ENCODE data around the gene KIF26B. TPM values are rescaled to one million over a fixed set of nuclear protein-coding genes. Genes with fewer than 3 reads are reported as not detected.

KIF26B gene
- total RNA-seq, 1 donor from 2014 or later, result 4.0 TPM

DNA sequence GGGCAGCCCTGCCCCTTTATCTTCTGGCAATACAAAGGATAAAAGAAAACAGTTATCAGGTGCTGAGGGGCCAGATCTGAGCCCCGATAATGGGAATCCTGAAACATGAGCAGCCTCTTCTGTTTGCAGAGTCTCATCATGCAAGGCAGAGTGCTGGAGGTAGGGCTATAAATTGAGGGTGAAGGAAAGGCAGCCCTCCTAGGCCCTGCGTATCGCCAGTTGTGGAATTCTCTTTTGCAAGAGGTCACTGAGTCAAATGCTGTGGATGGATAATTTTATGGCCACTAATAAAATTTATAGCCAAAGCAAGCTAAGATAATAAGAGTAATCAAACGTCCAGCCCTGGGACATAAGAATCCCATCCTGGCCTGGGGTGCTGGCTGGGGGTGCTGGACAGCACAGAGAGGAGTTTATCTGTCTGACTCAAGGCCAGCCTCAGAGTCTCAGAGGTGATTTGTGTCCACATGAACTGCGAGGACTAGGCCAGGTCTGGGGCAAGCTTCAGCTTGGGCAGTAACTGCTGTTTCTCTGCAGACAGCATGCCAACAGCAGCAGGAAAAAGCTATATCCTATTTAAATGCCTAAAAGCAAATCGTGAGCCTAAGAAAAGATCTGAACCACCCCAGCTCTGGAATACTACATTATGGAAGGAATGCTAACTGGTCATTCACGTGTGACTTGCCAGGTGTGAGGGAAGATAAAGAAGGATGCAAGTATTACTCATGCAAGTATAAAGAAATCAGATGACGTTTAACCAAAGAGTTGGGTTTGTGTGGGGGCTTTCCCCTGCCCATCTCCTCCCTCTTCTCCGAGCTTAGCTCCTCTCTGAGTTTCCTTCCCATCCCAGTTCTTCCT lies 254.8 kb downstream of the KIF26B start:
- DNase-seq (ENCODE audit: extremely low read depth, low read depth, low spot score), result no peak

DNA sequence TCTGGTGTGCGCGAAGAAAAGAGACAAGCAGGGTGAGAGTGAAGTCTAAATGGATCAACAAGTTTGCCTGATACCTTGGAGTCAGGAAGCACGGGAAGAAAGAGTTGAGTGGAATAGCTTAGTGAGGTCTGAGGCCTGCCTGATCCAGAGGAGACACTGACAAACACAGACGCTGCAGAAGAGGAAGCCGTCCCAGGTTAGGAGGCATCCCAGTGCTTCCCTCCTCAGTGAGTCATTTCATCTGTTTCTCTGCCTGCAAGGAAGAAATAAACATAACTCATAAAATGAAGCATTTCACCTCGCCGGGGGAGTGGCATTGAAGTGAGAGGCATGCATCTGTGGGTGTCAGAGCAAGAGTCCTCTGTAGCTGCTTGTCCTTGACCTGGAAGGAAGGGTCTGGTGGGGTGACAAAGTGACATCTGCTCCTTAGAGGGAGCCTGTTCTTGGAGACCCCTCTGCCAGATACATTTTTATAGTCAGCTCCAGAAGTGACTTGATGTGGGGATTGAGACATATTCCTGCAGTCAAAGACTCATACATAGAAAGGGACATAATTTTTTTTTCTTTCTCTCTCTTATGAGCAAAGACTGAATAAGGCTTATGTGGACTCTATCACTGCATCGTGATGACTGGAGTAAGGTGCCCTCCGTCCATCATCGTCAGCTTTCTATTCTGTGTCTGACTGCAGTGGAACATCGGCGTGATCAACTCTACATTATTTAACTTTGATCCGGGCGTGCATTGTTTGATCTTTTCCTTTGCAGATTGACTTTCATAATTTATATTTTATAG lies 256.7 kb downstream of the KIF26B start:
- DNase-seq (ENCODE audit: extremely low read depth, low read depth, low spot score), result no peak

DNA sequence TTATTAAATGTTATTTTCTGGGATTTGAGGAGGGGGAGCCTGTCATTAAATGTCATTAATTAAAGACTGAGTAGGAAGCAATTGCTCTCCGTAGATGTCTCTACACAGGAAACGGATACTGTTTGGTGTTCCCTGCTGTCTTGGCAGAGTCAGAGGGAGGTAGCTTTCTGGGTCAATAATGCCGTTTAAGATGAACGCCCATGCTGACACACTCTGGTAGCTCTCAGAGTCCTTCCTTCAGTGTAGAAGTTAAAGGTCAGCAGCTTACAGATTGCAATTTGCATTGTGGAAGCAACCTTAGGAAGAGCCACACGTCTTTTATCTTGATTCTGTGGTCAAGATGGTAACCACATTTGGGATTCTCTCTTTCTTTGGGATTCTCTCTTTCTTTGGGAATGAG lies 257.5 kb downstream of the KIF26B start:
- DNase-seq (ENCODE audit: extremely low read depth, low read depth, low spot score), result no peak

DNA sequence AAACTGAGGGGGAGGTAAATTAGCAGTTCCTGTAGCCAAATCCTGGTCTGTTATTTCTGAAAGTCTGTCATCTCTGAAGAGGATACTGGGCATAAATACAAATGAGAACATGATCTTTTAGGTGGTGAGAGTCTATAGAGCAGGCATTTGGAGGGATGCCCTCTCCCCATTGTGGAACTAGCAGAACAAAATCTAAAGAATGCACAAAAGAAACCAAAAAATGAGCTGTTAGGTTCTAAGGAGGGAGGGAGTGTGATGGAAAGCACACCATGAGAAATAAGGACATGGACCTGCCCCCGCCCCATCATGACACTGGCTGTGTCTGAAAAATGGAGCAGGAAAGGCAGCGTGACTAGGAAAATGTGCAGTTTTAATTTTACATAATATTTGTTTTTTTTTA lies 262.0 kb downstream of the KIF26B start:
- DNase-seq (ENCODE audit: extremely low read depth, low read depth, low spot score), result no peak

DNA sequence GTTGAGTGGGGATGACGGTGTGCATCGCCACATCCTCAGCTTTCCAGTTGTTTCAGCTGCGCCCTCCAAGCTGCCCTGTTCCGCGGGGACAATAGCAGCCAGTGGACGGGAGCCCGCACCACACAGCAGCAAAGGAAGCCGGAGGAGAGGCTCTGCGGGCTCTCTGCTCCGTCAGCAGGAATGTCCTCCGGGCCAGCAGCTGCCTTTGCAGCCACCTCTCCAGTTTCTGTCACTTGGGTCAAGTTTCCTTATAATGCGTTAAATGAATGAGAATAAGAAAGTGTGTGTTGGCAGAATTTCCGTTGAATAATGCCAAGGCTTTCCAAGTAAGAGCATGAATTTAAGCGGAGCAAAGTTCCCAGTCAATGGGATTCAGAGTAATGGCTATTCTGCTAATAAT lies 263.3 kb downstream of the KIF26B start:
- no peak for DNase-seq (ENCODE audit: extremely low read depth, low read depth, low spot score)

GRCh38 chr1:245419461-245419978 lies 264.7 kb downstream of the KIF26B start:
- DNase-seq (ENCODE audit: extremely low read depth, low read depth, low spot score), result no peak

DNA sequence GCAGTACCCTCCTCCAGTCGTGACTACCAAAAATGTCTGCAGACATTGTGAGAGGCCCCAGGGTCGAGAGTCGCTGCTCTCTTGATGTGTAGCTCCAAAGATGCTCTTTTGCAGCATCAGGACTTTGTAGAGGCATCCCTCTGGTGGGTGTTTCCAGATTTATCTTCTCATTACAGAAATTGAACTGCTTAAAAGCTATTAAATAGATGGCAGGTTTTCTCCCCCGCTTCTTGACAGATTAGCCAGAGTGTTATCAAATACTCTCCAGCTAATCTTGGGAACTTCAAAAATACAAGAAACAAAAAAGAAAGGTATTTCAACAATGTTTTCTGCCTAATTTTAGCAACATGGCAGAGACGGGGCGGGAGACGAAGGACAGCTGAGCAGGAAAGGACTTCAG lies 265.2 kb downstream of the KIF26B start:
- DNase-seq (ENCODE audit: extremely low read depth, low read depth, low spot score), result no peak

- DNase-seq (ENCODE audit: extremely low read depth, low read depth, low spot score), result no peak
These were observed 266.1 kb downstream of the KIF26B start for GRCh38 chr1:245420926-245421325.

GRCh38 chr1:245428681-245429080 lies 273.9 kb downstream of the KIF26B start:
- DNase-seq (ENCODE audit: extremely low read depth, low read depth, low spot score), result no peak

- no peak for DNase-seq (ENCODE audit: extremely low read depth, low read depth, low spot score)
These were observed 276.9 kb downstream of the KIF26B start for GRCh38 chr1:245431706-245432105.

GRCh38 chr1:245432228-245432875 lies 277.6 kb downstream of the KIF26B start:
- no peak for DNase-seq (ENCODE audit: extremely low read depth, low read depth, low spot score)

DNA sequence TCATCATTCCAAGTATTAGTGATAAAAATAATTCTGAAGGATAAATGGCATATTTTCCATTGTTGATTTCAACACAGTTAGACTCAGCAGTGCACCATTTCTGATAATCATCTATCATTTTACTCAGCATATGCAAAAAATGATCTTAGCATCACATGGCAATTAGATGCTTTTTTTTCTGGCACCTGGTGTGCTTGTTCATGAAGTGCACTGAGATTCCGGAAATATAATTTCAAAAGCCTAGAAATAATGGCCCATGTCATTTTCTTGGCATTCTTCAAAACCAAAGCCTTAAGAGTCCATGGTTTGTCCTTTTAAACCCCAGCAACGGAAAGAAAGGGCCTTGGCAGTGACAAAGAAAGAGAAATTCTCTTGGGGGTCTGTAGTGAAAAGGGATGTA lies 278.8 kb downstream of the KIF26B start:
- no peak for DNase-seq (ENCODE audit: extremely low read depth, low read depth, low spot score)

DNA sequence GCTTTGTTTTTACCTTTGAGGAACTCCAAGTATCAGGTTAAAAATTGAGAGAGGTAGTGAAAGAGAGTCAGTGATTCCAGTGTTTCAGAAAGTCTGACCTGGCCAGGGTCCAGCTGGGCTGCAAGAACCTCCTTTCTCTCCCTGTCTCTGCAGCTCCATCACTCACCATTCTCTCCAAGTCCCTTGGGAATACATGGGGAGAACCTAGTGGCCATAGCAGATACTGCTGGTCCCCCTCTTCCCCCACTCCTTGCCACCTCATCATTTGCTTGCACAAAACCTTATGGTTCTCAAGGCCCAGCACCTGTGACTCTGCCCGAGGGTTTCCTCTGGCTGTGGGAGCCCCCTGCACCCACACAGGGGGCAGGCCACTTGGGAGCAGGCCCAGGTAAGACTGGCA lies 279.5 kb downstream of the KIF26B start:
- no peak for DNase-seq (ENCODE audit: extremely low read depth, low read depth, low spot score)

- DNase-seq (ENCODE audit: extremely low read depth, low read depth, low spot score), result no peak
These were observed 281.6 kb downstream of the KIF26B start for GRCh38 chr1:245436407-245436806.

DNA sequence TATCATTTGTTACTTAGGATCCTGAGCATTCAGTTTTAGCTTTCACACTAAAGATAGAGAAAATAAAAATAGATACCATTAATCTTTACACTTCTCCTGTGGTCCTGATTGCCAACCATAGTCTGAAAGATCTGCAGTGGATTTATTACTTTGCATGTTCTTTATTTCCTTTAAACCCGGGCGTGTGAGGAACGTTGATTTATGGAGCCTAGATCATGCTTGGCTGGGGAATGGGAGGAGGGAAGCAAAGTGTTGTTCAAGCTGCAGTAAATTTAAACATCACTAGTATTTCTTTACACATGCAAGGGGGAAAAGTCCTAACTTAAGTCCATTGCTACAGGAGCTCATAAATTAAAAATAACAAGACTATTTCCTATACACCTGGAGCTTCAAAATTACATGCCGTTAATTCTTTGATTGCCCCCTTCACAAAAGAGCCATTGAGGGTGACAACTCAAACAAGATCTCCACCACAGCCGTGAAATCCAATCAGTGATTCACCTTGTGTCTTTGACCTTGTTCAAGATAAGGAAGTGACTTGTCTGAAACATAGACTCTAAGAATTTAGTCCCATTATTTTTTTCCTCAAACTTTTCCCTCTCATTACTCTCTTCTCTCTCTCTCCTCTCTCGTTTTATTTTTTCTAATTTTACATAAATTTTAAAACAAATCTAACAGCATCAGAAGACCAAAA lies 282.7 kb downstream of the KIF26B start:
- DNase-seq (ENCODE audit: extremely low read depth, low read depth, low spot score), result no peak

DNA sequence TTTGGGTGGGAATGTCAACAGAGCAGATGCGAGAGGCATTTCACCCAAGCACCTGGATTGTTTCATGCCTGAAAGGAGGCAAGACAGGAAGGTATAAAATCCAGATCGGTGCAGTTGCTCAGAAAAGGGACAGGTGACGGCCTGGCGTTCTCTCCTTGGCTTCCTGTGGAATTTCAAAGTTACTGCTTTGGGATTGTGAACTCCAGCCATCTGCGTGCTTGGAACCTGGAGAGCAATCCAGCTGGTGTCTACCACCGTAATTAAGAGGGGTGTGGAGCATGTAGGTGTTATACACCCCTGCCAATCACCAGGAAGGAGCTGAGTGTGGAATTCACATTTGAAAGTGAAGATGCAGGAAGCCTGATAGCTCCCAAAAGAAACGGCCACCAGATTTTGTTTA lies 286.1 kb downstream of the KIF26B start:
- DNase-seq (ENCODE audit: extremely low read depth, low read depth, low spot score), result no peak

DNA sequence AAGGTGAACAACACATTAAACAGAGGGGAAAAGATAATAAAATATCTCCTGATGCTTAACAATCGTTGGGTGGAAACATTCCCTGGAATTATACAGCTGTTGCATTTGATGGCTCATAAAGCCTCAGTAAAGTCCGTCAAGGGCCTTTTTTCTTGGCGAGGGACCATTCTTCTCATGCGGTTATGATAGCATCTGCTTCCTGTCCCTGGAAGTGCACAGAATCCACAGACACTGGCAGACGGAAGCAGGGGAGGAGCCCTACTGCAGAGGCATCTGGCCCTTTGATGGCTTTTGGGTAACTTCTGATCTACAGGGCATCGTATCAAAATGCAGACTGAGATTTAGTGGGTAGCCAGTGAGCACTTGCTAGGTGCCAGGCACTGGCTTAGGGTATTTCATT lies 286.9 kb downstream of the KIF26B start:
- no peak for DNase-seq (ENCODE audit: extremely low read depth, low read depth, low spot score)

DNA sequence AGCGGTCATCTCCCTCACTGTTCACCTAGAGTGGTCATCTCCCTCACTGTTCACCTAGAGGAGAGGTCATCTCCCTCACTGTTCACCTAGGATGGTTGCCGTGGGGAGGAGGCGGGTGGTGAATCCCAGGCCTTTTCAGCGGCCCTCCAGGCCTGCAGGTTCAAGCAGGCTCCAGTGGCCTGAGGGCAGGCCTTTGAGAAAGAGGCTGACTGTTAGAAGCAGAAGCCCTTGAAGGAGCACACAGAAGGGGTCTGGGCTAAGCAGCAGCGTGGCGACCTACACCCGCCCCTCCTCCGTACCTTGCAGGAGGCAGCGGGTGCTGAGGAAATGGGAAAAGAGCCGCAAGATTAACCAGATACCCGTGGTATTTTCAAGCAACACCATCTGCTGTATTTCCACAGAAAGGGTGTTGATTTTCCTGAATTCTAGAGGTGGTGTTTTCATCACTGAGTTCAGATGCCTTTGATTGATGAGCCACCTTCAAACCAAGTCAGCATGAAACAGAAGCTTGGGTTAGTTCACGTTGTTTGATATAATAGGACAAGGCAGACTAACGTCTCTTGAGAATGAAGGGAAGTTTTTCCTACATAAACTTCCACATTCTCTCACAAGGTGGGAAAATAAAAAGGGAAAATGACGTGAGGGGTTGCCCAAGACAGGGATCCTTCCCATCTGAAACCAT lies 289.5 kb downstream of the KIF26B start:
- DNase-seq (ENCODE audit: extremely low read depth, low read depth, low spot score), result no peak

- DNase-seq (ENCODE audit: extremely low read depth, low read depth, low spot score), result no peak
These were observed 290.2 kb downstream of the KIF26B start for GRCh38 chr1:245444945-245445344.

DNA sequence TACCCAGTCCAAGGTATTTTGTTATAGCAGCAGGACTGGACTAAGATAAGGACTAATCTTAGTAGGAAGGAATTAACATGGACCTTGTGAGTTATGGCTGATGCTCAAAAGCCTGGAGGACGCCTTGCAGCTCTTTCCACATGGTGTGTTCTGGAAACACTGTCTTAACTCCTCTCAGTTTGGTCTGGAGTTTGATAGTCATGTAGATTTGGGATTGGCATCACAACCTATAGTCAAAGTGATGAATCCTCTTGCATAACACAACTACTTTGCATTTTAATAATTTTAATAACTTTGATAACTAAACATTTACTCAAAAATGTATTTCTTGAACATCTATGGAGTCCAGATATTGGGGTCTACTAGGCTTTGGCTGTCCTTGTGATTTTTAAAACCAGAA lies 293.7 kb downstream of the KIF26B start:
- DNase-seq (ENCODE audit: extremely low read depth, low read depth, low spot score), result no peak

Measured in glomerular endothelial cell (primary cell).